ENCODE measurements around the gene NFIB.

The NFIB gene

GRCh38 chr9:14277761-14278160, 36.2 kb downstream of the NFIB start:
- DNase-seq (ENCODE audit: low spot score) = no peak

GRCh38 chr9:14277244-14277643, 36.7 kb downstream of the NFIB start:
- no peak for DNase-seq (ENCODE audit: low spot score)

DNA sequence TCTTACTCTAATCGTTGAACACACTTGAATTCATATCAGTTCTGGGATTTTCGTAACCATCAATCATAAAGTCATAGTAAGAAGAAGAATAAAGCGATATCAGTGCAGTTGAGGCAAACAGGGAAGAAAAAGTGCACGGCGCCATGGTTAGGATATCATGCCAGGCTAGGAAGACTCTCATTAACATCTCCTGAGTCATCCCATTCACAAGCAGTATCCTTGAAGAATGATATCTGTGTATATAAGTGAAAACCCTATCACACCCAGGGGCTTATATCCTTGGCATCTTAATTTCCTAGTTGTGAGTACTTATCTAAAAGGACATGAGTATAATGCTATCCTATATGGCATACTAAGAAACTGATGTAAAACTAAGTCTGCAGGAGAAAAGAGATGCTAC, 38.6 kb downstream of the NFIB start:
- no peak for DNase-seq (ENCODE audit: low spot score)

- no peak for DNase-seq (ENCODE audit: low spot score)
Observed at GRCh38 chr9:14273696-14274121, 40.2 kb downstream of the NFIB start.

DNA sequence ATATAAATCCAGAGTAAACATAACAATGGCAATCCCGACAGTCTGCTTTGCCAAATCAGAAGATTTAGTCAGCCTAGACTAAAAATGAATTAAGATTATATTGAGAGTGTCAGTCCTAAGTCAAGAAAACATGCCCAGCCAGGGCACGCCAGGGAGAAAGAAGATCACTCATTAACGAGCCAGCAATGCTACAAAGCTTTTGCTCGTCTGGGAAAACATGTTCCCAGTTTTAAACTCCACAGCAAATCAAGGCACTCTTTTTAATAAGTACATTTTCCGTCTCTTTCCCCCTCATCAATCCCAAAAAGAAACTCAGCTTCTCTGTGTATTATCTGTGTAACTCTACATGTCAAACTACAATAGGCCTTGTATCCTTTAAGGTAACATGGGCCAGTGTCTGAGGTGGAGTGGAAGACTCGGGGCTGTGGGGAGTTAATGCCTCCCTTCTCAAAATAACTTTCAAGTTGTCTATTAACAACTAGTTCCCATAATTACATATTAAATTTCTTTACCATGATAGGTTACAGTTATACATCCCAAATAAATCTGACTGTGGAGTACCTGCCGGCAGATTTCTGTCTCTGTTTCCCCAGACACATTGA, 40.9 kb downstream of the NFIB start:
- no peak for DNase-seq (ENCODE audit: low spot score)

GRCh38 chr9:14271093-14271673, 42.8 kb downstream of the NFIB start:
- no peak for DNase-seq (ENCODE audit: low spot score)

DNA sequence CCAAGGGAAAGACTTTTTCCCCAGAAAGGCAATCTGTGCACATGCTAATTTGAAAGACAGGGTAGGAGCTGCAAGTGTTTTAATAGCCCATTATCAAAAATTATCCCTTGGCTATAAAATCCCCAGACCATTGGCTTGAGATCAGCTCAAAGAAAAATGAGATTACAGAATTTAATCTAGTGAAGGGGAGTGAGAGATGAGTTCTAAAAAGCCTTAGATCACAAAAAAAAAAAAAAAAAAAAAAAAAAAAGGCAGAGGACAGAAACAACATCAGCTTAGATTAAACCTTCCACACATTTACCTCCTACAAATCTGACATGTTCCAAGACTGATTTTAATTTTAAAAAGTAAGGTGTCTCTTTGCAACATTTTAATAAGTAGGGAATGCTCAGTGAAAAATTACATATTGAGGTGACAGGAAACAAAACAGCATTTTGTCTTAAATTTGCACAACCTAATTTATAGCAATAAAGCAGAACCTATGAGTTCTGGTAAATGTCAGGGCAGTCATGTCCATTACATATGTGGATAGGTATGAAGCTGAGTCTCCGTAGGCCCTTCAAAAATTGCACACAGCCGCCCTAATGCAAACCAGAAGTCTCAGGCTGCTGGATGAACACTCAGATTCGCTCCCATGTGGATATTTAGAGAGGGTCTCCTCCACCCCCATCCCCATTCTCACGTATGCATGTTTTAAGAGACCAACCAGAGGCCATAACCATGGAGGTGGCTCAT, 43.4 kb downstream of the NFIB start:
- DNase-seq (ENCODE audit: low spot score) = no peak

DNA sequence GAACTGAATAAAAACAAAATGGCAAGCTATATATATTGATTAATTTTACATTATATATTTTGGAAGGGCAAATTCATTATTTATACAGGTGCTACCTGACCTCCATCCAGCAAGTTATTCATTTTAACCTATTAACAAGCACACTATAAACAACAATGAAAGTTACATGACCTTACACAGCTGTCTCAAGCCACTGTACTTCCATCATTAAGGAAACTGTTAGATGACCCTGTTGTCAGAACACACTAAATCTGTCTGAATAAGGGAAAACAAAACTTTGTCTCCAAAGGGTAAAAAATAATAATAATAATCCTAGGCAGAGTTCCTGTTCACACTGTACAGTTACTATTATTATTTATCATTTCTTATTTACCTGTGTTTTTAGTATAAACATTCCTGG, 44.0 kb downstream of the NFIB start:
- DNase-seq (ENCODE audit: low spot score) = no peak

DNA sequence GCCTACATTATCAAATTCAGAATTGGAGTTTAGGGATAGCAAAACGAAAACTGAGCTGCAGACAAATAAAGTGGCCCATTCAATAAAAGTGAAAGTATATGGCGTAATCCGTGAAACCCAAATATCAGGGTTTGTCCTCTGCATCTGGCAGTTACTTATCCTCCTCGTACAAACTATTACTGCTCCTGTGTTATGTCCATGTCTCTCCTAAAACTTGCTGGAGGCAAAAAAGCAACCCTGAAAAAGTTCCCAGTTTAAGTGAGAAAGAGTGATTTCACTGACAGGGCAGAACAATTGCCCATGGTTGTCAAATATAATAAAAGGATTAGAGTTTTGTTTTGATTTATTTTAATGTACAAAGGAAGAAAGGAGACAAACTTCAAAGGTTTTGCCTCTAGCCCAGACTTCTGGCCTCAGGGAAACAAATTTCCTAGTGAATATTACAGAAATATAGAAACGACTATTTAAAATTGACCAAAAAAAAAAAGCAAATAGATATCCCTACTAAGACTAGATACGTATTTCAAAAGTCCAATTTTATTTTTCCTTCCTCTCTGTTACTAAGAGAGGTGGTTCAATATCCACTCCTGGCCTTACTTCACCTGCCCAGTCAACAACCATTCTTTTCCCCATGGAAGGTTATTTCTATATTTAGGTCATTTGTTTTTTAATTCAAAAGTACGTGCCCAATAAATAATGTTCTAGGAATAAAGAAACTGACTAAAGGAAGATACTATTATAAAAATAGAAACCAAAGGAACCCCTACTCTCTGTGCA, 50.0 kb downstream of the NFIB start:
- no peak for DNase-seq (ENCODE audit: low spot score)

DNA sequence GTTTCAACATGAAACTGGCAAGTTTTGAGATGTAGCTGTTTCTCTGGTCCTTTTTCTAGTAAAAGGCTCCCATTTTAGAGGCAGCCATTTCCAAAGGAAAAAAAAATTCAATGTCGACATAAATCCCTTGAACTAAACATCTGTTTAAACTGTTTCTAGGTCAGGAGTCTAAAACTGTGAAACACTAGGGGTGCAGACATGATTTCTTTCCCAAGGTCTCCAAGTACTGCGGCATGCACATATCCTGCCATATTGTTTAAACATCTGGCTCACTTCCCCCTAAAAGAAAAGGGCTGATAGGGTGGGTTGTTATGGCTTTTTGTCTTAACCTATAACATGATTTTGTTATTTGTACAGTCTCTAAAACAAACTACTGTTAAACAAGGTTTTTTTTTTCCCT, 51.1 kb downstream of the NFIB start:
- no peak for DNase-seq (ENCODE audit: low spot score)

- no peak for DNase-seq (ENCODE audit: low spot score)
Observed at GRCh38 chr9:14261616-14262015, 52.3 kb downstream of the NFIB start.

DNA sequence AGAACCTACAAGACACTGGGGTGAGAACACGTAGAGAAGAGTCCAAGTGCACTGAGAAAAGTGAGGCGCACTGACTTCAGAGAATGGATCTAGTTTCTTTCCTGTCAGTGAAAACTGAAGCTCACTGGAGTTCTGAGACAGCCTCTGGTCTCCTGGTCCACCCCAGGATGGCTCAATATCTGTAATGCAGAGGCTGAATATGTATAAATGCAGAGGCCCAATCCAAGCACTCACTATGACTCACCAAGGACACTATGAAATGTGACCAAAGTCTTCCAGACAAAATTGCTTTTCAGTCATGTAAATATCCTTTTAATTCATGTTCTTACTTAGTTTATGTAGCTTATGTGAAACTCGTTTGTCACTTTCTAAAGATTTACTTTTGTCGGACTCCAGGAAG, 53.8 kb downstream of the NFIB start:
- DNase-seq (ENCODE audit: low spot score) = no peak

GRCh38 chr9:14258660-14259239, 55.2 kb downstream of the NFIB start:
- DNase-seq (ENCODE audit: low spot score) = no peak

DNA sequence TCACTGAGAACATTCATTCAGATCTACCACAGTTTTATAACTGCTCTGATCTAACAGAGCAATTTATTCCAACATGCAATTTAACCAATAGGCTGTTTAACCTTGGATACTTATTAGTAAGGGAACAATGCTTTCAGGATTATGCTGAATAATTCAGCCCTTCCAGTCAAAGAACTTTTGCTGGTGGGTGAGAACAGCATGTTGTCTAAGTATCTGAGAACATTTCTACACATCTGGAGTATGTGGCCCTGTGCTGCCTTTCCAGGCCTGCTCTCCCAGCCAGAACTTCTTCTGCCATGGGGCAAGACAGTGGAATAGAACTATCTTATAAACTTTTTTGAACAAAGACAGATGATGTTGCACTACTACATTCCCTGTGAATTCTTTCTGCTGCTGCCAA, 55.8 kb downstream of the NFIB start:
- DNase-seq (ENCODE audit: low spot score) = no peak

- DNase-seq (ENCODE audit: low spot score) = no peak
Observed at GRCh38 chr9:14256588-14256987, 57.4 kb downstream of the NFIB start.

DNA sequence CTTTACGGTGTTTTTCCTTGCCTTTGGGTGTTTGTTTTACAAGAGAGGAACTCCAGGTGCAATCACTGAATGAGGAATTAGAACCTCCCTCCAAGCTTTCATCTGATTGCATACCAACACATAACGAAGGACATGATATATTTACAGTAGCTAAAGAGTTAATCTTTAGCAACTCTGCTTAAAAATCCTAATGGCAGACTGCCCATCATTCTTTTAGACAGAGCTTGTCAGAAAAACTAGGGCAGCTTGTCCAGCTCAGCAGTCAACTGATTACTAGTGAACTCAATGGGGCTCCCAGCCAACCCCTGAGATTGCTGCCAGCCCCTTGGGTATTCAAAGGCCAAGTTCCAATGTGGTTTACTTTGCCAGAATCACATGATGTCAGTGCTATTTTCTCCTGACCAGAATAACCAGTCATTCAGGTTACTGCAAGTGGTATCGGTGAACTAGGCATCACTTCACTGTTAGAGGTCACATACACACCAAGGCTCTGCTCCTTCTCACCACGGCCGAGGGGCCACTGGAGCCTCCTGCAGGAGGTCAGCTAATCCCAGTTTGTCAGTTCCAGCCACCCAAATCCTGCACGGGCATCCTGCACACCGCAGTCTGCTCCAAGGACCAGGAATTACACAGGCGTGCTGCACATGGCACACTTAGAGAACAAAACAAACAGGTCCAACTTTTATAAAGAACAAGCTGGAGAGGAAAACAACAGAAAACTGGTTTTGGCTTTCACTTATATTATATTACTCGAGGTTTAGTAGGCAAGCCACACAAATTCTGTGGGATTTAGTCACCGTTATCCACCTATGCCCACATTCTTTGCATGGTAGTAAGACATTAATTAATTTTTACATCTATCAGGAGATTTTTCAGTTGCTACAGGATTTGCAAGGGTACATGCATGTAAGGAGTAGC, 62.5 kb downstream of the NFIB start:
- DNase-seq (ENCODE audit: low spot score) = no peak

DNA sequence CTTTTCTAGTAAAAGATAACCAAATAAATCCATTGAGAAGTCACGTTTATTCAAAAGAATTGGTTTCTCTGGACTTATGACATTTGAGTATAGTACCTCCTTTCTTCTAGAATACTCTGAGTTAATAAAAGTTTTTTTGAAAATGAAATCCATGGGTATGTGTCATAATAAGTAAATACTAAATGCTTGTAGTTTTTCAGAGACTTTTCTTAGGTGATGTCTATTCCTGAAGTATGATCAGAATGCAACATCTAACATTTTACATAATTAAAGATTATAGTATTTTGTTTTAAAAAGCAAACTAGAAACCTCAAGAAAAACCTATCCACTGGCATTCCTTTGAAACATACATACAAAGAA, 63.2 kb downstream of the NFIB start:
- no peak for DNase-seq (ENCODE audit: low spot score)

DNA sequence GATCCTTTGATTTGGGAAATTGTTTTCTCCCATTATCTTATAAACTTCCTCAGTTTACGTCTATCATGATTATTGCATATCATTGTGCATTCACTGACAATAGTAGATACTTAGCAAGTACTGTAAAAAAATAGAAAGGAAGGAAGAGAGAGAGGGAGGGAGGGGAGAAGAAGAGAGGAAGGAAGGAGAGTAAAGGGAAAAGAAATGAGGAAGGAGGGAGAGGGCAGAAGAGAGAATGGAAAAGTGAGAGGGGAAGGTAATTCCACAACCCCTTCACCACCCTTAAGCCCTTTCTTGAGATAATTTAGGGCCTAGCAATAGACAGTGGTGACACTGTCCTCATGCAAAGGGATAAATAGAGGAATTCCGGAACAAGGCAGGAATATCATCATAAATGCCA, 64.4 kb downstream of the NFIB start:
- DNase-seq (ENCODE audit: low spot score) = no peak

DNA sequence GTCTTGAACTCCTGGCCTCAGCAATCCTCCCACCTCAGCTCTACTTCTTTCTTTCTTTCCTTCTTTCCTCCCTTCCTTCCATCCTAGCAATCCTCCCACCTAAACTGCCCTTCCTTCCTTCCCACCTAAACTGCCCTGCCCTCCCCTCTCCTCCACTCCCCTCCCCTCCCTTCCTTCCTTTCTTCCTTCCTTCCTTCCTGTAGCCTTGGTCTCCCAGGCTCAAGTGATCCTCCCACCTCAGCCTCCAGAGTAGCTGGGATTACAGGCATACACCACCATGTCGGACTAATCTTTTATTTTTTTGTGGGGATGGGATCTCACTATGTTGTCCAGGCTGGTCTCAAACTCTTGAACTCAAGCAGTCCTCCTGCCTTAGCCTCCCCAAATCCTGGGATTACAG, 65.8 kb downstream of the NFIB start:
- no peak for DNase-seq (ENCODE audit: low spot score)

- no peak for DNase-seq (ENCODE audit: low spot score)
Observed at GRCh38 chr9:14247577-14247976, 66.4 kb downstream of the NFIB start.

DNA sequence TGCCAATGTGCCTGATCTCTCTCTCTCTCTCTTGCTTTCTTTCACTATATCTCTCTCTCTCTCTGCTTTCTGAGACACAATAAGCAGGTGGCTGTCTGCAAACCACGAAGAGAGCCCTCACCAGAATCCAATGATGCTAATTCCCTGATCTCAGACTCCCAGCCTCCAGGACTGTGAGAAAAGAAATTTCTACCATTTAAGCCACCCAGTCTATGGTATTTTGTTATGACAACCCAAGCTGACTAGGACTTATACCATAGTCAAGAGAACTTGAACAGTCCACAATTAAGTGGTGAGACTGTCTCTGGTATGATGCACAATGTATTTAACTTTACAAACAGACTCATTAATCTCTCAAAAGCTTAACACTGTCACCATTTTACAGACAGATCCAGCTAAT, 67.0 kb downstream of the NFIB start:
- DNase-seq (ENCODE audit: low spot score) = no peak

Data from hematopoietic multipotent progenitor cell treated with erythropoietin and hydrocortisone succinate and interleukin-3 and kit ligand, for 17 days (in vitro differentiated cells).